ENCODE measurements around the gene ACOX1. TPM values are rescaled to one million over a fixed set of nuclear protein-coding genes. Genes with fewer than 3 reads are reported as not detected.
"Not testable (repeated sequence)": the region's sequence is repeated elsewhere in the genome, so short reads cannot be mapped to it uniquely, and the experiment has no call there.

ACOX1 gene
- total and polyA plus RNA-seq, 4 donors = 32.7 to 63.6 (median 46.2) TPM

GRCh38 chr17:75969044-75969443 lies 9.9 kb downstream of the ACOX1 start:
- not testable (repeated sequence) for DNase-seq (ENCODE audit: low read depth in 4 of 6, low spot score in 6 of 6); H3K4me3 ChIP-seq (ENCODE audit: low read depth, low read length); H3K4me1 ChIP-seq (ENCODE audit: control insufficient read depth, insufficient read depth, low read length); H3K27ac ChIP-seq (ENCODE audit: low read depth, low read length); H3K9me3 ChIP-seq (ENCODE audit: control insufficient read depth, insufficient read depth, low read length); H3K27me3 ChIP-seq (ENCODE audit: control insufficient read depth, insufficient read depth, low read length)
- peaks cover 39% of the 10 kb centered on the region for H3K36me3 ChIP-seq (ENCODE audit: control insufficient read depth, insufficient read depth, low read length)
- WGBS (ENCODE audit: insufficient coverage) = no CpG with 5 or more reads among the region's 10 CpGs

GRCh38 chr17:75965468-75965867 lies 13.5 kb downstream of the ACOX1 start:
- WGBS (ENCODE audit: insufficient coverage) = 97% methylated on average over 6 of the region's 6 CpGs
- Histone ChIP-seq H3K4me1 (ENCODE audit: control insufficient read depth, insufficient read depth, low read length) (no peaks in the 10 kb centered on the region), H3K36me3 (ENCODE audit: control insufficient read depth, insufficient read depth, low read length) (peaks cover 27% of the 10 kb centered on the region), H3K4me3 (ENCODE audit: low read depth, low read length) (no peak overlapping the region), H3K27me3 (ENCODE audit: control insufficient read depth, insufficient read depth, low read length) (no peaks in the 10 kb centered on the region), H3K27ac (ENCODE audit: low read depth, low read length) (no peak overlapping the region), H3K9me3 (ENCODE audit: control insufficient read depth, insufficient read depth, low read length) (no peaks in the 10 kb centered on the region)
- no peak for DNase-seq (ENCODE audit: low read depth in 4 of 6, low spot score in 6 of 6)

GRCh38 chr17:75959839-75960511 lies 19.0 kb downstream of the ACOX1 start:
- DNase-seq (ENCODE audit: low read depth in 4 of 6, low spot score in 6 of 6) = no peak
- peaks cover 25% of the 10 kb centered on the region for H3K36me3 ChIP-seq (ENCODE audit: control insufficient read depth, insufficient read depth, low read length)
- H3K4me3 ChIP-seq (ENCODE audit: low read depth, low read length) = no peak overlapping the region
- WGBS (ENCODE audit: insufficient coverage) = 98% methylated on average over 9 of the region's 11 CpGs
- no peak overlapping the region for H3K27ac ChIP-seq (ENCODE audit: low read depth, low read length)
- H3K4me1 ChIP-seq (ENCODE audit: control insufficient read depth, insufficient read depth, low read length) = no peaks in the 10 kb centered on the region
- H3K9me3 ChIP-seq (ENCODE audit: control insufficient read depth, insufficient read depth, low read length) = no peaks in the 10 kb centered on the region
- no peaks in the 10 kb centered on the region for H3K27me3 ChIP-seq (ENCODE audit: control insufficient read depth, insufficient read depth, low read length)

GRCh38 chr17:75959051-75959838 lies 19.7 kb downstream of the ACOX1 start:
- no peak overlapping the region for H3K27ac ChIP-seq (ENCODE audit: low read depth, low read length)
- no peak overlapping the region for H3K4me3 ChIP-seq (ENCODE audit: low read depth, low read length)
- H3K36me3 ChIP-seq (ENCODE audit: control insufficient read depth, insufficient read depth, low read length) = peaks cover 32% of the 10 kb centered on the region
- no peaks in the 10 kb centered on the region for H3K9me3 ChIP-seq (ENCODE audit: control insufficient read depth, insufficient read depth, low read length)
- WGBS (ENCODE audit: insufficient coverage) = 41% methylated on average over 5 of the region's 8 CpGs
- no peaks in the 10 kb centered on the region for H3K27me3 ChIP-seq (ENCODE audit: control insufficient read depth, insufficient read depth, low read length)
- no peak for DNase-seq (ENCODE audit: low read depth in 4 of 6, low spot score in 6 of 6)
- H3K4me1 ChIP-seq (ENCODE audit: control insufficient read depth, insufficient read depth, low read length) = no peaks in the 10 kb centered on the region

GRCh38 chr17:75950855-75951554 lies 28.0 kb downstream of the ACOX1 start:
- DNase-seq (ENCODE audit: low read depth in 4 of 6, low spot score in 6 of 6) = no peak
- H3K36me3 ChIP-seq (ENCODE audit: control insufficient read depth, insufficient read depth, low read length) = peaks cover 79% of the 10 kb centered on the region
- no peak overlapping the region for H3K27ac ChIP-seq (ENCODE audit: low read depth, low read length)
- no peak overlapping the region for H3K4me3 ChIP-seq (ENCODE audit: low read depth, low read length)
- H3K27me3 ChIP-seq (ENCODE audit: control insufficient read depth, insufficient read depth, low read length) = no peaks in the 10 kb centered on the region
- no peaks in the 10 kb centered on the region for H3K9me3 ChIP-seq (ENCODE audit: control insufficient read depth, insufficient read depth, low read length)
- 90% methylated on average over 6 of the region's 8 CpGs for WGBS (ENCODE audit: insufficient coverage)
- H3K4me1 ChIP-seq (ENCODE audit: control insufficient read depth, insufficient read depth, low read length) = no peaks in the 10 kb centered on the region

GRCh38 chr17:75950421-75950820 lies 28.5 kb downstream of the ACOX1 start:
- H3K27me3 ChIP-seq (ENCODE audit: control insufficient read depth, insufficient read depth, low read length) = no peaks in the 10 kb centered on the region
- H3K36me3 ChIP-seq (ENCODE audit: control insufficient read depth, insufficient read depth, low read length) = peaks cover 75% of the 10 kb centered on the region
- H3K9me3 ChIP-seq (ENCODE audit: control insufficient read depth, insufficient read depth, low read length) = no peaks in the 10 kb centered on the region
- H3K4me3 ChIP-seq (ENCODE audit: low read depth, low read length) = no peak overlapping the region
- H3K27ac ChIP-seq (ENCODE audit: low read depth, low read length) = no peak overlapping the region
- no peak for DNase-seq (ENCODE audit: low read depth in 4 of 6, low spot score in 6 of 6)
- 93% methylated on average over 3 of the region's 6 CpGs for WGBS (ENCODE audit: insufficient coverage)
- no peaks in the 10 kb centered on the region for H3K4me1 ChIP-seq (ENCODE audit: control insufficient read depth, insufficient read depth, low read length)

- Histone ChIP-seq H3K4me3 (ENCODE audit: low read depth, low read length) (no peak overlapping the region), H3K27me3 (ENCODE audit: control insufficient read depth, insufficient read depth, low read length) (no peaks in the 10 kb centered on the region), H3K27ac (ENCODE audit: low read depth, low read length) (no peak overlapping the region), H3K36me3 (ENCODE audit: control insufficient read depth, insufficient read depth, low read length) (peaks cover 38% of the 10 kb centered on the region), H3K9me3 (ENCODE audit: control insufficient read depth, insufficient read depth, low read length) (no peaks in the 10 kb centered on the region), H3K4me1 (ENCODE audit: control insufficient read depth, insufficient read depth, low read length) (peaks cover 8% of the 10 kb centered on the region)
- WGBS (ENCODE audit: insufficient coverage) = no CpG with 5 or more reads among the region's 2 CpGs
- peak in 1 of 6 donors; percentile 61 for DNase-seq (ENCODE audit: low read depth in 4 of 6, low spot score in 6 of 6)
Measured at GRCh38 chr17:75945211-75945610, 33.8 kb downstream of the ACOX1 start.

- Histone ChIP-seq H3K4me3 (ENCODE audit: low read depth, low read length) (no peak overlapping the region), H3K27ac (ENCODE audit: low read depth, low read length) (no peak overlapping the region), H3K36me3 (ENCODE audit: control insufficient read depth, insufficient read depth, low read length) (peaks cover 21% of the 10 kb centered on the region), H3K4me1 (ENCODE audit: control insufficient read depth, insufficient read depth, low read length) (peaks cover 11% of the 10 kb centered on the region), H3K9me3 (ENCODE audit: control insufficient read depth, insufficient read depth, low read length) (no peaks in the 10 kb centered on the region), H3K27me3 (ENCODE audit: control insufficient read depth, insufficient read depth, low read length) (no peaks in the 10 kb centered on the region)
- 100% methylated on average over 1 of the region's 1 CpG for WGBS (ENCODE audit: insufficient coverage)
- no peak for DNase-seq (ENCODE audit: low read depth in 4 of 6, low spot score in 6 of 6)
Measured at GRCh38 chr17:75943491-75943890, 35.5 kb downstream of the ACOX1 start.

- no peaks in the 10 kb centered on the region for H3K9me3 ChIP-seq (ENCODE audit: control insufficient read depth, insufficient read depth, low read length)
- no CpG with 5 or more reads among the region's 4 CpGs for WGBS (ENCODE audit: insufficient coverage)
Measured at GRCh38 chr17:75942473-75942872, 36.5 kb downstream of the ACOX1 start.

More at GRCh38 chr17:75942473-75942872, 36.5 kb downstream of the ACOX1 start:
- Histone ChIP-seq H3K4me1 (ENCODE audit: control insufficient read depth, insufficient read depth, low read length) (peaks cover 11% of the 10 kb centered on the region), H3K4me3 (ENCODE audit: low read depth, low read length) (no peak overlapping the region), H3K27me3 (ENCODE audit: control insufficient read depth, insufficient read depth, low read length) (no peaks in the 10 kb centered on the region), H3K36me3 (ENCODE audit: control insufficient read depth, insufficient read depth, low read length) (peaks cover 12% of the 10 kb centered on the region), H3K27ac (ENCODE audit: low read depth, low read length) (no peak overlapping the region)
- no peak for DNase-seq (ENCODE audit: low read depth in 4 of 6, low spot score in 6 of 6)
